ENCODE data around the gene ASB5. TPM values are rescaled to one million over a fixed set of nuclear protein-coding genes. Genes with fewer than 3 reads are reported as not detected.

Gene ASB5
- total RNA-seq, 1 experiment from 2014 or later = not detected

- no peaks in the 10 kb centered on the region for H3K9me3 Mint-ChIP-seq (ENCODE audit: low read depth, unreplicated experiment)
- DNase-seq = no peak
- no TSS peak for BruUV-seq (replicated peaks)
- H3K27me3 Mint-ChIP-seq (ENCODE audit: unreplicated experiment) = no peaks in the 10 kb centered on the region
- H3K4me1 Mint-ChIP-seq (ENCODE audit: low read depth, unreplicated experiment) = no peaks in the 10 kb centered on the region
- peak overlapping the region; percentile 65 for H3K4me3 Mint-ChIP-seq (ENCODE audit: low read depth, unreplicated experiment)
- H3K36me3 Mint-ChIP-seq (ENCODE audit: insufficient read depth, unreplicated experiment) = peaks cover 6% of the 10 kb centered on the region
- no peak for TF ChIP-seq CTCF (IDR thresholded peaks at IDR 0.05; ENCODE audit: unreplicated experiment)
- H3K27ac Mint-ChIP-seq (ENCODE audit: unreplicated experiment) = no peak overlapping the region
- CTCF ChIA-PET = no interaction called here
- intact Hi-C loops (cut with micrococcal nuclease; ENCODE audit: unreplicated experiment) = loop anchor here (1.0 to 10.0 kb wide), 4 partner anchors 79 to 1672 kb away; partner anchors contain the start of gene SPATA4
These were observed 7.7 kb upstream of the ASB5 start for GRCh38 chr4:176276710-176277109.

DNA sequence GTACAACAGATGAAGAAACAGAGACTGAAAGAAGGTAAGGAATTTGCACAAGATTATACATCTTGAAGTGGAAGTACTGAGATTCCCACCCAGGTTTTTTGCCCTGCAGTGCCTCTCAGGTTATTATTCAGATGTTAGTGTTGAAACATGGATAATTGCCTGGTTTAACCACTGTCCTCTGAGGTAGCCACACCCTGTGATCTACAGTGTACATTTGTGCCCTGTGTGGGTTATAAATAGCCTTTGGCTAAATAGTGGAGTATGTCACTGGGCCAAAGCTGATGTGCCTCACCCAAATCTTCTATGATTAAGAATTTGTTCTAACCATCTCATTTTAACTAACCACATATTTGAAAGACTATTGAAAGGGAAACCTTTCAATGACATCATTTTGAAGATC, 5.4 kb upstream of the ASB5 start:
- CTCF ChIA-PET = no interaction called here
- Mint-ChIP-seq H3K27me3 (ENCODE audit: unreplicated experiment) (no peaks in the 10 kb centered on the region), H3K27ac (ENCODE audit: unreplicated experiment) (no peak overlapping the region), H3K9me3 (ENCODE audit: low read depth, unreplicated experiment) (no peaks in the 10 kb centered on the region), H3K36me3 (ENCODE audit: insufficient read depth, unreplicated experiment) (peaks cover 6% of the 10 kb centered on the region), H3K4me1 (ENCODE audit: low read depth, unreplicated experiment) (no peaks in the 10 kb centered on the region), H3K4me3 (ENCODE audit: low read depth, unreplicated experiment) (no peak overlapping the region)
- no peak for DNase-seq
- intact Hi-C loops (cut with micrococcal nuclease; ENCODE audit: unreplicated experiment) = loop anchor here (10.0 kb wide), 1 partner anchor 1670 kb away; no protein-coding TSS in a partner anchor
- TF ChIP-seq CTCF (IDR thresholded peaks at IDR 0.05; ENCODE audit: unreplicated experiment) = no peak
- no TSS peak for BruUV-seq (replicated peaks)

GRCh38 chr4:176273736-176274135, 4.7 kb upstream of the ASB5 start:
- H3K27ac Mint-ChIP-seq (ENCODE audit: unreplicated experiment) = no peak overlapping the region

DNA sequence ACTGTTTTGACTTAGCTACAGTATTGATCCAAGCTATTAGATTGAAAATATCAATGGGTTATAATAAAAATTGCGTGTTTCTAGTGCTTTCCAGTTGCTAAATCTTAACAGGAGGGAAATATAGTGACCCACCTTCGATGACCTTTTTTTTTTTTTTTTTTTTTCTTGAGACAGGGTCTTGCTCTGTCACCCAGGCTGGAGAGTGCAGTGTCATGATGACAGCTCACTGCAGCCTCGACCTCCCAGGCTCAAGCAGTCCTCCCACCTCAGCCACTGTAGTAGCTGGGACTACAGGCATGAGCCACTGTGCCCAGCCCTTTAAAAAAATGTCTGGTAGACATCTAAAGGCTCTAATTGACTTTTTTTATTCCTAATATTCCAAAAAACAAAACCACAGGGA, 3.8 kb upstream of the ASB5 start:
- no peak overlapping the region for H3K27ac Mint-ChIP-seq (ENCODE audit: unreplicated experiment)
- no peaks in the 10 kb centered on the region for H3K4me1 Mint-ChIP-seq (ENCODE audit: low read depth, unreplicated experiment)
- no peak for DNase-seq
- intact Hi-C loops (cut with micrococcal nuclease; ENCODE audit: unreplicated experiment) = loop anchor here (10.0 kb wide), 1 partner anchor 1668 kb away; no protein-coding TSS in a partner anchor
- CTCF ChIA-PET = interaction anchor here (0.7 kb wide), 1 partner anchor 224 kb away, joined by 14 read pairs; no protein-coding TSS in a partner anchor
- no peaks in the 10 kb centered on the region for H3K9me3 Mint-ChIP-seq (ENCODE audit: low read depth, unreplicated experiment)
- BruUV-seq (replicated peaks) = no TSS peak
- no peak for TF ChIP-seq CTCF (IDR thresholded peaks at IDR 0.05; ENCODE audit: unreplicated experiment)
- no peaks in the 10 kb centered on the region for H3K27me3 Mint-ChIP-seq (ENCODE audit: unreplicated experiment)
- H3K36me3 Mint-ChIP-seq (ENCODE audit: insufficient read depth, unreplicated experiment) = peaks cover 6% of the 10 kb centered on the region
- H3K4me3 Mint-ChIP-seq (ENCODE audit: low read depth, unreplicated experiment) = no peak overlapping the region

More at GRCh38 chr4:176273736-176274135, 4.7 kb upstream of the ASB5 start:
- Mint-ChIP-seq H3K9me3 (ENCODE audit: low read depth, unreplicated experiment) (no peaks in the 10 kb centered on the region), H3K36me3 (ENCODE audit: insufficient read depth, unreplicated experiment) (peaks cover 6% of the 10 kb centered on the region), H3K4me1 (ENCODE audit: low read depth, unreplicated experiment) (no peaks in the 10 kb centered on the region), H3K27me3 (ENCODE audit: unreplicated experiment) (no peaks in the 10 kb centered on the region), H3K4me3 (ENCODE audit: low read depth, unreplicated experiment) (no peak overlapping the region)
- CTCF ChIA-PET = no interaction called here
- DNase-seq = no peak
- intact Hi-C loops (cut with micrococcal nuclease; ENCODE audit: unreplicated experiment) = loop anchor here (10.0 kb wide), 1 partner anchor 1669 kb away; no protein-coding TSS in a partner anchor
- no TSS peak for BruUV-seq (replicated peaks)
- TF ChIP-seq CTCF (IDR thresholded peaks at IDR 0.05; ENCODE audit: unreplicated experiment) = no peak
